ENCODE results near the gene MMP2.

Gene MMP2

GRCh38 chr16:55478827-55479429 is at the start of gene MMP2:
Gene MMP2, plus strand, starts transcription at chr16:55479198. Its CDS starts 282 bp downstream, at chr16:55479480.
- DNase-seq, result no peak

- no peak for DNase-seq
Measured at GRCh38 chr16:55433030-55433429, 46.0 kb upstream of the MMP2 start.

GRCh38 chr16:55433535-55433934 is 45.5 kb upstream of the MMP2 start:
- no peak for DNase-seq

GRCh38 chr16:55434000-55434399 is 45.0 kb upstream of the MMP2 start:
- DNase-seq, result no peak

- DNase-seq, result no peak
Measured at GRCh38 chr16:55435387-55435786, 43.6 kb upstream of the MMP2 start.

GRCh38 chr16:55436587-55436986 is 42.4 kb upstream of the MMP2 start:
- no peak for DNase-seq

- DNase-seq, result peak; percentile 13
Measured at GRCh38 chr16:55437625-55438024, 41.4 kb upstream of the MMP2 start.

- DNase-seq, result no peak
Measured at GRCh38 chr16:55438281-55438680, 40.7 kb upstream of the MMP2 start.

GRCh38 chr16:55439101-55439690 is 39.8 kb upstream of the MMP2 start:
- DNase-seq, result no peak

GRCh38 chr16:55443434-55444346 is 35.3 kb upstream of the MMP2 start:
- no peak for DNase-seq

- DNase-seq, result peak; percentile 20
Measured at GRCh38 chr16:55444754-55445485, 34.1 kb upstream of the MMP2 start.

GRCh38 chr16:55447231-55447630 is 31.8 kb upstream of the MMP2 start:
- no peak for DNase-seq

- no peak for DNase-seq
Measured at GRCh38 chr16:55452996-55453395, 26.0 kb upstream of the MMP2 start.

GRCh38 chr16:55453909-55454308 is 25.1 kb upstream of the MMP2 start:
- no peak for DNase-seq

GRCh38 chr16:55454861-55455260 is 24.1 kb upstream of the MMP2 start:
- no peak for DNase-seq

GRCh38 chr16:55462241-55462640 is 16.8 kb upstream of the MMP2 start:
- DNase-seq, result no peak

GRCh38 chr16:55464375-55464774 is 14.6 kb upstream of the MMP2 start:
- no peak for DNase-seq

- peak; percentile 82 for DNase-seq
Measured at GRCh38 chr16:55465077-55465896, 13.7 kb upstream of the MMP2 start.

GRCh38 chr16:55466209-55466608 is 12.8 kb upstream of the MMP2 start:
- DNase-seq, result no peak

GRCh38 chr16:55467898-55468297 is 11.1 kb upstream of the MMP2 start:
- DNase-seq, result no peak

GRCh38 chr16:55468352-55468990 is 10.5 kb upstream of the MMP2 start:
- DNase-seq, result no peak
